Esophagus muscularis mucosa (tissue), 4 donors: Measurements from ENCODE around the gene ECEL1.

ENCODE experiments used
- CTCF ChIP-seq, 3 experiments: fragments of 200-600 bp in 2 of 3; fragments of 450-650 bp in 1 of 3; sonication (generic) in 2 of 3; IDR thresholded peaks; one replicate each; pipeline ENCODE4 v1.5.1; 2017 to 2019; ENCODE audit warnings: antibody characterized with exemption in 3 of 3, mild to moderate bottlenecking in 2 of 3, moderate library complexity in 1 of 3
- EP300 ChIP-seq: sonication (generic); formaldehyde crosslinking; IDR thresholded peaks from one replicate; pipeline ENCODE4 v1.6.1; 2017; ENCODE audit warnings: antibody characterized with exemption
- POLR2A ChIP-seq: fragments of 450-650 bp; IDR thresholded peaks from one replicate; pipeline ENCODE4 v1.6.1; 2017; ENCODE audit warnings: antibody characterized with exemption, moderate library complexity, mild to moderate bottlenecking, low read depth

GRCh38 chr2:232487385-232488096 lies at the start of gene ECEL1:
- TF ChIP-seq CTCF (IDR thresholded peaks at IDR 0.05) (no peak), EP300 (no peak), POLR2A (no peak)
